Measurements from ENCODE around the gene EHMT1.
"Not testable (repeated sequence)": the region's sequence is repeated elsewhere in the genome, so short reads cannot be mapped to it uniquely, and the experiment has no call there.

The EHMT1 gene

DNA sequence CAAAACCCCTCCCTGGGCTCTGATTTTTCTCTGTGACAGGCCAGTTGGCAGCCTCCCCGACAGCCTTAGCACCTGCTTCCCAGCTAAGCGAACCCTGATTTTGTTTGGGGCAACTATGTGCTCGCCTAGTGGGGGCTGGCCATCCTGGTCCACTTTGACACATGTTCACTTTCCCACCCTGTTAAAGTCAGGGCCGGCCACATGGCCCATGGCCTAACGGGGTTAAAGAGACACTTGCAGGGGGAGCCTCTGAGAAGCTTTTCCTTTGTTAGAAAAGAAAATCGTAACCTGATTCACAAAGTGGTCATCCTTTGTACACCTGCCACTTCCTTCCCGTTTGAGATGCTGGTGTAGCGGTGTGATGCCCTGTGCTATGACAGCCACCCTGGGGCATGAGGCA, 257.5 kb downstream of the EHMT1 start:
- no peak for DNase-seq

DNA sequence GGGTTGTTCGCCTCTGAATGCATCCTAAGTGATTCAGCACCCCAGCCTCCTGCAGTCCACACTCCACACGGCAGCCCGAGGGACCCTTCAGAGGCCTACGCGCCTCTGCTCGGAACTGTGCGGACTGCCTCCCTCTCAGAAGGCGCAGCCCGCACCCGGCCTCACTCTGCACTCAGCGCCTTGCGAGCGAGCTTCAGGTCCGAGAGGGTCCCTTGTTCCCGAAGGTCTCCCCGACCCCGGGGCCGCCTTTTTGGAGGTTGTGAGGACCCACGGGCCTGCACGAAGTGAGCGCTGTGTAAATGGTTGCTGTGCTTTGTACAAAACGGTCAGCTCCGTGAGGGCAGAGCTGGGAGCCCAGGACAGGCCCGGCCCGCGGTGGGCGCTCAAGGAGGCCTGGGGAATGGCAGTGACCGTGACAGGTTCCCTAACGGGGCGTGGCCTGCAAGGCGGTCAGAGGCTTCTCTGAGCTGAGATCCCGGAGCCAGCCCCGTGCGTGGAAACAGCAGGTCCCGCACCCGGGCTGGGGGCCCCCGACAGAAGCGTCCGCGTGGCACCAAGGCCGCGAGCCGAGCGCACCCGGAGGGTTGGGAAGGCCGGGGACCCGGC, 258.1 kb downstream of the EHMT1 start:
- no peak for DNase-seq

DNA sequence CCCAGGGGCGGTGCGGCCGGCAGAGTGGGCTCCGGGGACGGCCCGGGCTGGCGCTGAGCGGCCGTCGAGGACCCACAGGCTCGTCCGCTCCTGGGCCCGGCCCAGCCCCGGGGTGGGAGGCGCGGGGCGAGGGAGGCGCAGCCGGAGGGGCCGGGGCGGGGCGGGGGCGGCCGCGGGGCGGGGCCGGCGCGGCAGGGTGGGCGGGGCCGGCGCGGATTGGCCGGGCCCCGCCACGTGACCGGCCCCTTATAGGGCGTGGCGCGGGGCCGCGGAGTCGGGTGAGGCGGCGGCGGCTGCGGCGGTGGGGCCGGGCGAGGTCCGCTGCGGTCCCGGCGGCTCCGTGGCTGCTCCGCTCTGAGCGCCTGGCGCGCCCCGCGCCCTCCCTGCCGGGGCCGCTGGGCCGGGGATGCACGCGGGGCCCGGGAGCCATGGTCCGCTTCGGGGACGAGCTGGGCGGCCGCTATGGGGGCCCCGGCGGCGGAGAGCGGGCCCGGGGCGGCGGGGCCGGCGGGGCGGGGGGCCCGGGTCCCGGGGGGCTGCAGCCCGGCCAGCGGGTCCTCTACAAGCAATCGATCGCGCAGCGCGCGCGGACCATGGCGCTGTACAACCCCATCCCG, 258.8 kb downstream of the EHMT1 start, which contains the start of gene CACNA1B:
CACNA1B (plus strand) TSS at position 277 of the 617 bp plus-strand sequence; CDS start at position 429, 152 bp downstream.
- DNase-seq: not testable (repeated sequence)

DNA sequence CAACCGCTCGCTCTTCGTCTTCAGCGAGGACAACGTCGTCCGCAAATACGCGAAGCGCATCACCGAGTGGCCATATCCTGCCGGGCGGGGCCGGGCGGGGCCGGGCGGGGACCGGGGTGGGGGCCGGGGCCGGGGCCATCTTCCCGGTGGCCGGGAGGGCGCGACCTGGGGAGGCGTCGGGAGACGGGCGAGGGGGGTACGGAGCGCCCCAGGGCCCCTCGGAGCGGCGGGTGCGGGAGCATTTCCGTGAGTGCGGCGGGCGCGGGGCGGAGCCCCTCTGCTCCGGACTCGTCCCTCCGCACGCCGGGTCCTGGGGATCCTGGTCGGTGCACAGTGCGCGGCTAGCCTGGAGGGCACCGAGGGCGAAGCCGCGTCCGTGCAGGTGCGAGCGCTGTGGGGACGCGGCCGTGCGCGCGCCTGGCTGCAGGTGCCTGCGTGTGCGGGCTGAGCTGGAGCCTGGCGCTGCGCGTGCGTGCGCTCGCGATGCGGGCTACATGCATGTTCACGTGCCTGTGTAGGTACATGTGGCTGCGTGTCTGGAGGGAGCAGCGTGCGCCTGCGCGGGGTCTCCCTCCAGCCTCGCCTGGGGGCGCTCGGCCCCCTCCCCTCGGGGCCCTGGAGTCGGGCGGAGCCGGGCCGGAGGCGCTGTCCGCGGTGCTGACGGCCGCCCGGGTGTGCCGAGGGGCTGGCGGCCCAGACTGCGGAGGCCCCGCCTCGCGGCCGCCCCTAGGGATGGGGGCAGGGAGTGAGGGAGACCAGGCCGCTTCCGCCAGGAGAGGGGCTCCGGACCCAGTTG, 259.5 kb downstream of the EHMT1 start:
- no peak for DNase-seq

DNA sequence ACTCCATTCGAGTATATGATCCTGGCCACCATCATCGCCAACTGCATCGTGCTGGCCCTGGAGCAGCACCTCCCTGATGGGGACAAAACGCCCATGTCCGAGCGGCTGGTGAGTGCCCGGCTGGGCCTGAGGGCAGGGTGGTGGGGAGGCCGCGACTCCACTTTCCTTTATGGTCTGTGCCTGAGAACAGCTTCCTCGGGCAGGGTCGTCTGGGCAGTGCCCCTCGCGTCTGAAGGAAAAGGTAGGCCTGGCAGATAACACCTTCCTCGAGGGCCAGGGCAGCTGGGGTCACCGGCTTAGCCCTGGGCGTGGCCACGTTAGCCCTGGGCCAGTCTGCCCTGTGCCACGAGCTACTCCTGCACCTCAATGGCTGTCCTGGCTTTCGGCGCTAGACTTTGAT, 260.2 kb downstream of the EHMT1 start:
- no peak for DNase-seq

DNA sequence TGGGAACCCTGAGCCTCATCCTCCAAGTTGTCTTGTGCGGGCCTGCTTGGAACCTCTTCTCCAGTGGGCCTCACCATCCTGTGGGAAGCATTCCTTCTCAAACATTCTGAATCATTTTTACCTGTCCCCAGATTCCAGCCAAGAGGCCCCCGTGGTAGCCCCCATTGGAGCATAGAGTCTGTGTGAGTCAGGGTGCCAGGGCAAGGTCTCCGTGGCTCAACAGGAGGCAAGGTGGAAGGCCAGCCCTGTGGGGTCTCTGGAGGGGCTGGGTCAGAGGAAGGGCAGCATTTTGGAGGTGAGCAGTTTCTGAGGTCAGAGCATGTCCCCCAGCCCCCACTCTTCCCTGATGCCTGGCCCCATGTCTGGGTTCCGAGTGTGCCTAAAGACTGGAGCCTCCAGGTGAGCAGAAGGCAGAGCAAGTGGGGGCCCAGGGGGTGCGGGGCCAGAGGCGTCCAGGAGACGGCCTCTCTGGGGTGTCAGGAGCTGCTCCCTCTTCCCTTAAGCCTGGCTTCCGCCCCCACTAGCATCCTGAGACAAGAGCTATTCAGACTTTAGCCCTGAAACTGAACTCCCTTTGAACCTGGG, 260.9 kb downstream of the EHMT1 start:
- DNase-seq: no peak

DNA sequence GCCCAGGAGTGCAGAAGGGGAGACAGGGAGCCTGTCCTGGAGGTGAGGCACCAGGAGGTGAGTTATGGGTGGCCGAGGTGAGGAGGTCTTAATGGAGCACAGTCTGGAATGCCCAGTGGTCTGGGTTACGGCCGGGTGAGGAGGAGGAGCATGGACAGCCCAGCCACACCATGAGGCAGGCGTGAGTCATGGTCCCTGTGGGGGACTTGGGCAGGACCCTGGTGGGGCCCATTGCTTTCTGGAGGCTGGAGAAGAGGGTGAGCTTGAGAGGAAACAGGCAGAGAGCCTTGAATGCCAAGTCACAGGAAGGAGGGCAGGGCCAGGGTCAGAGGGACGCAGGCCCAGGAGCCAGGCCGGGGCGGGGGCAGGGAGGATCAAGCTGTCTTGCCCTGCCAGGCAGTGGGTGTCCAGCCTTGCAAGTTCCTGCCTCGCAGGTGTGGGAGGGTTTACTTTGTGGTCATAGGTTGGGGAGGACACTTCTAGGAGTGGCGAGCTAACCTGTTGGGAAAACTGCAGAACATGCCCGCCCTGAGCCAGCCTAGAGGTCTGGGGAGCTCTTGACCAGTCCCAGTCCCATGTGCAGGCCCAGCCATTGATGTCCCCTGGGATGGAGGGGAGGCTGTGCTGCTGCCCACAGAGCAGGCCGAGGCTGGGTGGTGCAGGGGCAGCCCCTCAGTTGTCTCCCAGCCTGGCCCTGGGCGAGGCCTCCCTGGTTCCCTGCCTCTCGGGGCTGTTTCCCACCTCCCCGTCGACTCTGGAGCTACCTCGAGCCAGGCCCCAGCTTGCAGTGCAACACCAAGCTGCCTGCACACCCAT, 261.6 kb downstream of the EHMT1 start:
- DNase-seq: no peak

DNA sequence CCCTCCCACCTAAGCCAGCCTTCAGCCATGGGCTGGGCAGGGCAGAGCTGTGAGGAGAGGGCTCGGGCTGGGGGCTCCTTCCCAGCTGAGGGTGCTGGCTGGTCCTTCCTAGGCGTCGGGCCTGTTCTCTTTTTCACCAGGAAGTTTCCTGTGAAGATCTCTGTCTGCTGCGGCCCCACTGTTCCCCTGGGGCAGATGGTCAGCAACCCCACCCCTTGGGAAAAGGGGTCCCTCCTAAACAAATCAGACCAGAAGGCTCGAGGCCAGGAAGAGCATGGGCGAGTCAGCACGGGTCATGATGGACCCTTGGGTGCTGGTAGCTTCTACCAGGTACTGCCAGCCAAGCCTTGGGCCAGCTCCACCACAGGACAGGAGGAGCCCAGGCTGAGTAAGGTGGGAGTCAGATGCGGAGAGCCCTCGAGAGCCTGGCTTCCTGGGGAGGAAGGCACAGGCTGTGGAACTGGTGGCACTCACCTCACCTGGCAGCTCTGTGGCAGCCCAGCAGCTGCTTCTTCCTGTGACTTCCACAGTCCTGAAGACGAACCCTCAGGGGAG, 262.2 kb downstream of the EHMT1 start:
- no peak for DNase-seq

DNA sequence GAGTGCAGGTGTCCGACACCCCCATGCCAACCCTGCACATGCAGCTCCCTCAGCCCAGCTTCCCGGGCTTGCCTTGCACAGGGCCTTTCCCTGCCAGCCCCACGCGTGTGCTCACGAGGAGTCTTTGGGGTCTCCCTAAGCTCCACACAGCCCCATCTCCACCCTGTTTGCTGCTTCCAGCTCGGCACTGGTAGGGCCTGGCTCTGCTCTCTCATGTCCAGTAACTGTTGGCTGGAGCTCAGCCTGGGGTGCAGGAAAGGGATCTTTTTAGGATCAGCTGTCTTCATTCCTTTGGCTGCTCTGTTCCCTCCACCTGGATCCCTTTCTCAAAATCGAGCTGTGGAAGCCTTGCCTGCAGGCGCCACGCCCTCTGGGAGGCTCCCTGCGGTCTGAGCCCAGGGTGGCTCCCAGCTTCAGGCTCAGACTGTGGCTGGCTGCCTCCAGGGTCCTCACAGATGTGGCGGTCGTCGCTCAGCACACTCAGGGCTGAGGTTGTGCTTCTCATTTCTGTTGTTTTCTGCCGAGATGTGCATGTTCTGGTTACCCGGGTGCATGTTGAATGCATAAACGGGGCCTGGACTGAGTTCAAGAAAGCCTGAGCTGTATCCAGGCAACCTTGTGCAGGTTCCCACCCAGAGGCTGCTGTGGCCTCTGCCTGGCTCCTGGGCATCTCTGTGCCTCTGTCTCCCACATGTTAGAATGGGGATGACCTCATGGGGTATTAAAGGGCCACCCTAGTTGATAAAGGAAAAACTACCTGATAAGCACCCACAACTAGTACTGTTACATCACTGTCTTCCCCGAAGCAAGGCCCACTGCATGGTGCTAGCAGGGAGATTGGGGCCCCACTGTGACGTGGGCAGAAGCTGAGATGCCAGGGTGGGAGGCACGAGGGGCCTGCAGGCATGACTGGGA, 263.0 kb downstream of the EHMT1 start:
- DNase-seq: no peak

DNA sequence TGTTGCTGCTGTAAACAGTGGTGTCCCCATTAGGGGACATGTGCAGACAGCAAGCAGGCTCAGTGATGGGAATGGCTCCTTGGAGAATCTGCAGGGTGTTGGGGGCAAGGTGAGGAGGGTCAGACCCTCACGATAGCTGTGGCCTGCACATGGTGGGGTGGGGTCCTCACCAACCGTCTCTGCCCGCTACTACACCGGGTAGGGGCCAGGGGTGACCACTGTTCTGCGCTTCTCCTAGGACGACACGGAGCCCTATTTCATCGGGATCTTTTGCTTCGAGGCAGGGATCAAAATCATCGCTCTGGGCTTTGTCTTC, 263.7 kb downstream of the EHMT1 start:
- no peak for DNase-seq

DNA sequence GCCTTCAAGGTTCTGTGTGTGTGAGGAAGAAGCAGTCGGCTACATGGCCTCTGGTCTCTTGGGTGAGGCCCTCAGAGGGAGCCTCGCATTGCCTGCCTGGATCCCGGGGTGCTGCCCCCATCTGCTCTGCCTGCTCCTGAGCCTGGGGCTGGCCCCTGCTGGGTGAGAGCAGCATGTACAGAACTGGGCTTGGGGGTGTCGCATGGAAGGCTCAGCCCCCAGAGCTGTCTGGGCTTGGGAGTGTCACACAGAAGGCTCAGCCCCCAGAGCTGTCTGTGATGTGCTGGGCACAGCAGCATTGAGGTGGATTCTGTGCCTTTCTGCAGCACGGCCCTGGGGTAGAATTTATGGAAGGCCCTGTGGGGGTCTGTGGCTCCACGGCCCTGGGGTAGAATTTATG, 265.2 kb downstream of the EHMT1 start:
- not testable (repeated sequence) for DNase-seq

DNA sequence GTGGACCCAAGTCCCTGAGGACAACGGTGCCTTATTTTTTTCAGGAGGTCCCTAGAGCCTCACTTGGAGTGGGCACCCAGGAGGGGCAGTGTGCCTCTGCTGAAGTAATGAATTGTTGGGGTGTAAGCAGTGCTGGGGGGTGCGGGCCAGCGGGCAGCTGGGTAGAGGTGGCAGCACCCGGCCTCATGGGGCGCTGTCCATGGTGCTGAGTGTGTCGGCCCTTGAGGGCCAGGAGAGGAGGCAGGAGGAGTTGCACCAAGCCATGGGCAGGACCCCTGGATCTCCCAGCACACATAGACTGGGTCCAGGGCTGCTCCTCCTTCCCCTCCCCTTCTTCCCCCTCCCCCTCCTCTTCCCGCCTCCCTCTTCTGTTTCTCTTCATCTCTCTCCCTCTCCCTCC, 265.7 kb downstream of the EHMT1 start:
- not testable (repeated sequence) for DNase-seq

DNA sequence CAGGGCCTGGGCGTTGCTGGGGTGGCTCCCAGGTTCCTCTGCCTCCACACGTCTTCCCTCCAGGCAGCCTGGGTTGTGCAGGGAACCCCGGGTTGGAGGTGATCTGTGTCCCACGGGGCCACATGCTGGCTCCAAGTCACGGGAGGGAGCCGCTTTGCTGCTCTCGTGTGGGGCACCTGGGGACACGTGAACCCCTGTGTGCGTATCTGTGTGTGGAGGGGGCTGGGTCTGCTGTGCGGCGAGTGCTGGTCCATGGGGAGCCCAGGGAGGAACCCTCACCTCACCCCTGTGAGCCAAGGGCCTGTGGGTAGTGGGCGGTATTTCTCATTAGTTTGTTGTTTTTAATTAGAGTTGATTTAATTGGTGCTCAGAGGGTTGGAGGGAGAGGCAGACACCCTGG, 266.3 kb downstream of the EHMT1 start:
- DNase-seq: not testable (repeated sequence)

All from DMS79 (cell line).